Transverse colon (tissue), 4 donors: ENCODE data around the gene MRPL37. TPM values are rescaled to one million over a fixed set of nuclear protein-coding genes. Genes with fewer than 3 reads are reported as not detected.

Source experiments
- DNase-seq: peaks from one replicate; pipeline ENCODE4 v3.0.0-alpha.2; 2019
- H3K27ac ChIP-seq, 4 donors: fragments of 200-600 bp; sonication (generic); 2 replicates each; pipeline ENCODE4 v1.5.1; 2016 to 2018; ENCODE audit warnings: inconsistent platforms in 4 of 4
- H3K27me3 ChIP-seq: fragments of 200-600 bp; sonication (generic); 2 replicates; pipeline ENCODE4 v1.5.1; 2017; ENCODE audit warnings: inconsistent platforms
- H3K36me3 ChIP-seq, 4 donors: fragments of 200-600 bp; sonication (generic); 2 replicates each; pipeline ENCODE4 v1.5.1; 2017 to 2019; ENCODE audit warnings: inconsistent platforms in 4 of 4
- H3K4me1 ChIP-seq, 4 donors: fragments of 200-600 bp; sonication (generic); 2 replicates each; pipeline ENCODE4 v1.5.1; 2017 to 2020; ENCODE audit warnings: inconsistent platforms in 4 of 4
- H3K4me3 ChIP-seq, 4 donors: fragments of 200-600 bp; sonication (generic); 1 replicate in 1 of 4; 2 replicates in 3 of 4; pipeline versions ENCODE4 v1.5.1 to v1.6.1; 2017 to 2019; ENCODE audit warnings: inconsistent platforms in 4 of 4
- H3K9me3 ChIP-seq, 2 donors: fragments of 200-600 bp; sonication (generic); 2 replicates each; pipeline ENCODE4 v1.5.1; 2017 to 2019; ENCODE audit warnings: inconsistent platforms in 2 of 2
- EP300 ChIP-seq: sonication (generic); formaldehyde crosslinking; IDR thresholded peaks from one replicate; pipeline ENCODE4 v1.6.1; 2017; ENCODE audit warnings: antibody characterized with exemption, low read depth
- POLR2A ChIP-seq: fragments of 450-650 bp; IDR thresholded peaks from one replicate; pipeline ENCODE4 v1.6.1; 2016; ENCODE audit warnings: antibody characterized with exemption, mild to moderate bottlenecking, moderate library complexity
- POLR2AphosphoS5 ChIP-seq, 3 donors: sonication (generic); formaldehyde crosslinking; IDR thresholded peaks; one replicate each; pipeline ENCODE4 v1.6.1; 2016; ENCODE audit warnings: antibody characterized with exemption in 3 of 3
- WGBS, 2 donors: methylation state at CpG; one replicate each; pipeline ENCODE4 v1.1.5; 2018; ENCODE audit warnings: low coverage in 1 of 2; 5-methylcytosine and 5-hydroxymethylcytosine counted together
- in situ Hi-C, 4 donors: fragments of 200-750 bp; cut with MboI; loops; one replicate each; pipeline versions ENCODE4 v1.15.0 to v1.15.1; 2017; ENCODE audit warnings: low sequenced_read_pairs in 3 of 4, low pct_ligation_motif_present in 1 of 4, low pct_unique_long_range_greater_than_20kb in 1 of 4
- intact Hi-C: fragments of 100-400 bp; cut with DNase I; formaldehyde crosslinking; loops from one replicate; pipeline ENCODE4 v1.15.1; 2023; ENCODE audit warnings: low total_unique reads
- total RNA-seq, 4 donors: library from RNA; depleted of rRNA; stranded (reverse); fragments of >200 nt; gene quantifications; one replicate each; pipeline ENCODE4 v1.1.0, GENCODE V29; 2016
- TF ChIP-seq, protein P1 (sequence below), 5 experiments: fragments of 200-600 bp in 3 of 5; fragments of 450-650 bp in 2 of 5; sonication (generic) in 3 of 5; IDR thresholded peaks; 1 replicate in 2 of 5; 2 replicates in 3 of 5; pipeline ENCODE4 v1.5.1; 2016 to 2017; ENCODE audit warnings: antibody characterized with exemption in 5 of 5, inconsistent platforms in 3 of 5, mild to moderate bottlenecking in 2 of 5, moderate library complexity in 1 of 5

Gene MRPL37
- total RNA-seq, 4 donors from 2014 or later = 9.7 to 122 (median 57.8) TPM

DNA sequence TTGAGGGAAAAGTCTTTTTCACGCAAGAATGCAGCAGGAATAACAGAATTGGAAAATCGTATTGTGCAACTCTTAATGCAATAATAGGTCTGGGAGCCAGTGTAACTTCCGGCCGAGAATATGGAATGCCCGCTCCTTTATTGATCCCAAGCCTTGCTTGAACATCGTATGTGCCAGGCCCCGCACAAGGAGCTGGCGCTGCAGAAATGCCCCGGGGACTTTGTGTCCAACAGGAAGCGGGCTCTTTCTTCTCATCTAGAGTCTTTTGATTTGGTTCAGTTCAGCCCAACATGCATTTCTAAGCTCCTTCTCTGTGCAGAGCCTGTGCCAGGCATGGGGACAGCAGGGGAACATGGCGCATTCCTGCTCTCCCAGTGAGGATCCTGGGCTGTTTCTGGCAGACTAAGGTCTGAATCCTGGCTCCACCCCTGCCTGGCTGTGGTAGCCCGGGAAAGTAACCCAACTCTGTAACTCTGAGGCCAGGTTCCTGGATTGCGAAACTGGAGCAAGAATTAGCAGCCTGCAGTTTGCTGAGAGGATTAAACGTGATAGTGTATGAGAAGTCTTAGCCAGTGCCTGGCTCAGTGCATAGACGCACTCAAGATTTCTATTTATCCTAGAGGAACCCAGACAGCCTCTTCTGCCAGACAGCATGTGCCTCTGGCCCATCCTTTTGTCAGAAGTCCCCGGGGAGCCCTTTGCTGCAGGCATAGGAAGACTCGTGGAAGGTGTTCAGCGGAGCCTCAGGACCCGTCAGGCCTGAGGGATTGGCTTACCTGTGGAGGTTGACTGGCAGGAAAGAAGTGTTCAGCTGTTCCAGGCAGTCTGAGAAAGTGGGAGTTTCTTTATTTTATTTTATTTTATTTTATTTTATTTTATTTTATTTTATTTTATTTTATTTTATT lies 46.2 kb upstream of the MRPL37 start:
- Histone ChIP-seq H3K4me3 (no peak overlapping the region), H3K27me3 (no peaks in the 10 kb centered on the region), H3K27ac (no peak overlapping the region), H3K4me1 (peaks cover 0 to 8% (median 3%) of the 10 kb centered on the region in 4 donors), H3K36me3 (no peaks in the 10 kb centered on the region), H3K9me3 (no peaks in the 10 kb centered on the region)
- WGBS, 2 donors = 54 to 59% methylated on average over 6 to 19 of the region's 19 CpGs
- DNase-seq = peak; percentile 55
- no peak for TF ChIP-seq POLR2A
- TF ChIP-seq, protein P1, sequence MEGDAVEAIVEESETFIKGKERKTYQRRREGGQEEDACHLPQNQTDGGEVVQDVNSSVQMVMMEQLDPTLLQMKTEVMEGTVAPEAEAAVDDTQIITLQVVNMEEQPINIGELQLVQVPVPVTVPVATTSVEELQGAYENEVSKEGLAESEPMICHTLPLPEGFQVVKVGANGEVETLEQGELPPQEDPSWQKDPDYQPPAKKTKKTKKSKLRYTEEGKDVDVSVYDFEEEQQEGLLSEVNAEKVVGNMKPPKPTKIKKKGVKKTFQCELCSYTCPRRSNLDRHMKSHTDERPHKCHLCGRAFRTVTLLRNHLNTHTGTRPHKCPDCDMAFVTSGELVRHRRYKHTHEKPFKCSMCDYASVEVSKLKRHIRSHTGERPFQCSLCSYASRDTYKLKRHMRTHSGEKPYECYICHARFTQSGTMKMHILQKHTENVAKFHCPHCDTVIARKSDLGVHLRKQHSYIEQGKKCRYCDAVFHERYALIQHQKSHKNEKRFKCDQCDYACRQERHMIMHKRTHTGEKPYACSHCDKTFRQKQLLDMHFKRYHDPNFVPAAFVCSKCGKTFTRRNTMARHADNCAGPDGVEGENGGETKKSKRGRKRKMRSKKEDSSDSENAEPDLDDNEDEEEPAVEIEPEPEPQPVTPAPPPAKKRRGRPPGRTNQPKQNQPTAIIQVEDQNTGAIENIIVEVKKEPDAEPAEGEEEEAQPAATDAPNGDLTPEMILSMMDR (IDR thresholded peaks at IDR 0.05) = no peak
- no peak for TF ChIP-seq EP300
- no peak for TF ChIP-seq POLR2AphosphoS5 (IDR thresholded peaks at IDR 0.05)
- intact Hi-C loops (no loop called here), in situ Hi-C loops (no loop called here)

DNA sequence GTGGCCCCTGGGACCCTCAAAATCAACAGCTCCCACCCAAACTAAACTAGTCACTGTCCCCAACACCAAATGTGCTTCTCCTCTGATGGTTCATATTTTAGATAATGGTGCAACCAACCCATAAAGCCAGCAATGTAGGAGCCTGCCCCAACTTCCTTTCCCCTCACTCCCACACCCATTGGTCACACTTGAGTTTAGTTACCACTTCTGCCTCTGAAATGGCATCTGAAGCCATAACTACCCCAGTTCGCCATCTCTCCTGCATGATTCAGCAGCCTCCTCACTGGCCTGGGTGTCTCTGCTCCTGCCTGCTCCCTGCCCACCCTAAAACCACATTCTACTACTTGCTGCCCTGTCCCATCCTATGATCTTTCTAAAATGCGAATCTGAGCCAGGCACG lies 43.8 kb upstream of the MRPL37 start:
- H3K27me3 ChIP-seq = no peaks in the 10 kb centered on the region
- in situ Hi-C loops (no loop called here), intact Hi-C loops (no loop called here)
- H3K9me3 ChIP-seq = no peaks in the 10 kb centered on the region
- 93% methylated on average over 3 of the region's 3 CpGs; no CpG with 5 or more reads in 1 of the 2 donors for WGBS, 2 donors
- H3K4me1 ChIP-seq = peaks cover 0 to 8% (median 3%) of the 10 kb centered on the region in 4 donors
- no peak for DNase-seq
- no peak overlapping the region for H3K27ac ChIP-seq
- H3K4me3 ChIP-seq = no peak overlapping the region
- H3K36me3 ChIP-seq = no peaks in the 10 kb centered on the region
- TF ChIP-seq POLR2AphosphoS5 (IDR thresholded peaks at IDR 0.05) (no peak), POLR2A (no peak)
- TF ChIP-seq, protein P1 (IDR thresholded peaks at IDR 0.05) = no peak

DNA sequence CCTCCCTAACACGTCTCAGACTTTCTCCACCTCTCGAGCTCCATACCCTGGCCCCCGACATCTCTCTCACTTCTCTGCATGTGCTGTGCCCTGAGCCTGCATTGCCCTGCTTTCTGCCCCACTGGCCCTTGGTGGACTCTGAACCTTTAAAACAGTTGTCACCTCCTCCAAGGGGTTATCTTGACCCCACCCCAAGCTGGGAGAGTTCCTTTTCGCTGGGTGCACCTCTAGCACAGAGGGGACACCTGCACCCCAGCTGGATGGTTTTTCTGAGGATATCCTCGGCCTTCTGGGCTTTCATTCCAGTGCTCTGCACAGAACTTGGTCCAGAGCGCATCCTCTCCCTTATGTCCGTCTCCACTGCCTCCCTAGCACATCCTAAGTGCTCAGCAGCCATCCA lies 43.0 kb upstream of the MRPL37 start:
- 92 to 95% methylated on average over 6 to 7 of the region's 7 CpGs for WGBS, 2 donors
- Histone ChIP-seq H3K36me3 (no peaks in the 10 kb centered on the region), H3K4me3 (no peak overlapping the region), H3K9me3 (no peaks in the 10 kb centered on the region), H3K27ac (no peak overlapping the region), H3K27me3 (no peaks in the 10 kb centered on the region), H3K4me1 (peaks cover 0 to 8% (median 3%) of the 10 kb centered on the region in 4 donors)
- DNase-seq = no peak
- TF ChIP-seq POLR2AphosphoS5 (IDR thresholded peaks at IDR 0.05) (no peak), POLR2A (no peak), EP300 (no peak)
- TF ChIP-seq, protein P1 (IDR thresholded peaks at IDR 0.05) = no peak
- in situ Hi-C loops = no loop called here
- intact Hi-C loops = no loop called here

GRCh38 chr1:54157401-54157800 lies 42.6 kb upstream of the MRPL37 start:
- 83% methylated on average over 6 of the region's 6 CpGs; no CpG with 5 or more reads in 1 of the 2 donors for WGBS, 2 donors

More at GRCh38 chr1:54157401-54157800, 42.6 kb upstream of the MRPL37 start:
- Histone ChIP-seq H3K9me3 (no peaks in the 10 kb centered on the region), H3K4me3 (no peak overlapping the region), H3K27ac (no peak overlapping the region), H3K4me1 (peaks cover 0 to 8% (median 3%) of the 10 kb centered on the region in 4 donors), H3K27me3 (no peaks in the 10 kb centered on the region), H3K36me3 (no peaks in the 10 kb centered on the region)
- in situ Hi-C loops = no loop called here
- no peak for DNase-seq
- TF ChIP-seq, protein P1 (IDR thresholded peaks at IDR 0.05) = no peak
- no peak for TF ChIP-seq EP300
- no peak for TF ChIP-seq POLR2AphosphoS5 (IDR thresholded peaks at IDR 0.05)
- no peak for TF ChIP-seq POLR2A
- intact Hi-C loops = no loop called here
